Stimulated activated naive CD8-positive, alpha-beta T cell treated with anti-CD3 and anti-CD28 coated beads, Interleukin-15, amount 100 ng/mL, for 72 hours (primary cell): ENCODE results near the gene TRIM59.

Experiments used
- ATAC-seq: fragments of 150-1000 bp; cut with Tn5 transposase; 2 replicates; pipeline ENCODE4 v1.10.0; 2021; ENCODE audit warnings: mild to moderate bottlenecking, moderate library complexity
- DNase-seq, 2 donors: peaks; one replicate each; pipeline ENCODE4 v3.0.0; 2021 to 2022
- H3K27ac Mint-ChIP-seq, 2 donors: one replicate each; pipeline ENCODE4 v1.8.0; 2022; ENCODE audit warnings: mild to moderate bottlenecking in 2 of 2, mixed read lengths in 2 of 2, moderate library complexity in 2 of 2
- H3K27me3 Mint-ChIP-seq: one replicate; pipeline ENCODE4 v1.8.0; 2022; ENCODE audit warnings: mixed read lengths
- H3K4me1 Mint-ChIP-seq: one replicate; pipeline ENCODE4 v1.8.0; 2022; ENCODE audit warnings: mild to moderate bottlenecking, mixed read lengths
- H3K4me3 Mint-ChIP-seq, 2 donors: one replicate each; pipeline ENCODE4 v1.8.0; 2022; ENCODE audit warnings: mild to moderate bottlenecking in 2 of 2, mixed read lengths in 2 of 2, moderate library complexity in 1 of 2
- H3K9me3 Mint-ChIP-seq, 2 donors: one replicate each; pipeline ENCODE4 v1.8.0; 2022; ENCODE audit warnings: mixed read lengths in 2 of 2

TRIM59 gene, protein sequence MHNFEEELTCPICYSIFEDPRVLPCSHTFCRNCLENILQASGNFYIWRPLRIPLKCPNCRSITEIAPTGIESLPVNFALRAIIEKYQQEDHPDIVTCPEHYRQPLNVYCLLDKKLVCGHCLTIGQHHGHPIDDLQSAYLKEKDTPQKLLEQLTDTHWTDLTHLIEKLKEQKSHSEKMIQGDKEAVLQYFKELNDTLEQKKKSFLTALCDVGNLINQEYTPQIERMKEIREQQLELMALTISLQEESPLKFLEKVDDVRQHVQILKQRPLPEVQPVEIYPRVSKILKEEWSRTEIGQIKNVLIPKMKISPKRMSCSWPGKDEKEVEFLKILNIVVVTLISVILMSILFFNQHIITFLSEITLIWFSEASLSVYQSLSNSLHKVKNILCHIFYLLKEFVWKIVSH

DNA sequence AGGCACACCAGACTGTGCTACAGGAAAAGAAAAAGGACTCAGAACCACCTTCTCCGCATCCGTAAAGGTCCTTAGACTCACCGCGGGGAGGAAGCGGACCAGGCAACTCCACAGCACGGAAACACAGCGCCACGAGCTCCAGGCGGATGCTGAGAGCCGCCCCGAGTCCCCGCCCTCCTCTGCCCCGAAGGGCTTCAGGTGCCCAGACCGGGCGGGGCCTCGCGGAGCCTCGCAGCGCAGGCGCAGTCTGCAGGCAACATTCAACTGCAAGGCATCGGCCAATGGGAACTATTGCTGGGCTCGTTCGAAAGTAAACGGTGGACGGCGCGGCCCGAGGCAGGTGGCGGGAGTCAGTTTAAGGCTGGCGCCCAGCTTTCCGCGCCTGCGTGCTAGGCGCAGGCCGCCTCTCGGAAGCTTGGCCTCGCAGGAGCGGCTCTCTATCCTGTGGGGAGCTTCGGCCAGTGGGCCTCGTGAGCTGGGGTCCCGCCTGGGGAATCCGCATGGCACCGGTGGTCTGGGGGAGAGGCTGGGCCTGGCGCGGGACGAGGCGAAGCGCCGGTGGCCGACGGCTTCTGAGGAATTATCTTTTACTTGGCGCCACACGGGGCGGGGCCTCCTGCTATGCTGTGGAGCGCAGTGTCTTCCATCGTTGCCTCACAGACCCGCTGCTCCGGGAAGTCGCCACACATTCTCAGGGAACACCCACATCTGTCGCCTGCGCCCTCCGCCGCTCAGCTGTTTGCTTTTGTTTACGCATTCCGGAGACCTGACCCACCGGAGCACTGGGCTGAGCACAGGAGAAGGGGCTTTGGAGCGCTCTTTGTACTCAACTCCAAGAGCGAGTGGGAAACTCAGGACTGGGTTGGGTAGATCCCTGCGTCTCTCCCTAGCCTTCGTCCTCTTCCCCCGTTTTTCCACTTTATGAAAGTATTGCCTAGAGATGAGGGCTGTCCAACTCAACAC lies at the start of gene TRIM59:
TRIM59 (minus strand) TSS at position 151 of the 963 bp plus-strand sequence. CDS start 10,603 bp downstream, outside the sequence.
- no peaks in the 10 kb centered on the region for H3K9me3 Mint-ChIP-seq
- H3K27ac Mint-ChIP-seq, result peak within 1 kb of the TSS; percentile 98 to 99
- peak; percentile 97 for ATAC-seq
- H3K4me3 Mint-ChIP-seq, result peak within 1 kb of the TSS; percentile 99 to 100
- peaks cover 31% of the 10 kb centered on the region for H3K4me1 Mint-ChIP-seq
- peak; percentile 97 to 99 for DNase-seq
- H3K27me3 Mint-ChIP-seq, result no peaks in the 10 kb centered on the region

DNA sequence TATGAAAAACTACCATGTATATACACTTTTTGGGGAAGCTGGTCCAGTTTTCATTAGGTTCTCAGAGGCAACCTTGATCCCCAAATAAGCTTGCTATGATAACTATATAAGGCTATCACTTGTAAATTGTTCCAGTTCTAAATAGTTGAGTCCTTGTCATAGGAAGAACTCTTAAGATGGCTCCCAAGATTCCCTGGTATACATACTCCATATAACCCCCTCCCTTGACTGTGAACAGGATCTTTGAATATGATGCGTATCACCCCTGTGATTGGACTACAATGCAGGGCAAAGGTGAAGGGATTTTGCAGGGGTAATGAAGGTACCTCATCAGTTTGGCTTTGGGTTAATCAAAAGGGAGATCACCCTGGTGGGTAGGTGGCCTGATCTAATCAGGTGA lies 48.6 kb upstream of the TRIM59 start:
- ATAC-seq (no peak), DNase-seq (no peak)
- Mint-ChIP-seq H3K27ac (no peak overlapping the region), H3K27me3 (no peaks in the 10 kb centered on the region), H3K4me3 (no peak overlapping the region), H3K4me1 (no peaks in the 10 kb centered on the region), H3K9me3 (no peaks in the 10 kb centered on the region)

DNA sequence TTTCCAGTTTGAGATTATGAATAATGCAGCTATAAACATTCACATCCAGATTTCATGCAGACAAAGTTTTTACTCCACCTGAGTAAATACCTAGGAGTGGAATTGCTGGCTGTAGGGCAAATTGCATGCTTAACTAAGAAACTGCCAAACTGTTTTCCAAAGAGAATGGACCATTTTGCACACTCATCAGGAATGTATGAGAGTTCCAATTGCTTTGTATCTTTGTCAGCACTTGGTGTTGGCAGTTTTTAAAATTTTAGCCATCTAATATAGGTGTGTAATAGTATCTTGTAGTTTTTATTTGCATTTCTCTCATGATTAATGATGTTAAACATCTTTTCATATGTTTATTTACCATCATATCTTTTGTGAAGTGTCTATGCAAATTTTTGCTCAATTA lies 40.6 kb upstream of the TRIM59 start:
- DNase-seq (no peak), ATAC-seq (no peak)
- H3K27me3 Mint-ChIP-seq, result no peaks in the 10 kb centered on the region
- H3K4me3 Mint-ChIP-seq, result no peak overlapping the region
- no peak overlapping the region for H3K27ac Mint-ChIP-seq
- no peaks in the 10 kb centered on the region for H3K4me1 Mint-ChIP-seq
- H3K9me3 Mint-ChIP-seq, result no peaks in the 10 kb centered on the region

DNA sequence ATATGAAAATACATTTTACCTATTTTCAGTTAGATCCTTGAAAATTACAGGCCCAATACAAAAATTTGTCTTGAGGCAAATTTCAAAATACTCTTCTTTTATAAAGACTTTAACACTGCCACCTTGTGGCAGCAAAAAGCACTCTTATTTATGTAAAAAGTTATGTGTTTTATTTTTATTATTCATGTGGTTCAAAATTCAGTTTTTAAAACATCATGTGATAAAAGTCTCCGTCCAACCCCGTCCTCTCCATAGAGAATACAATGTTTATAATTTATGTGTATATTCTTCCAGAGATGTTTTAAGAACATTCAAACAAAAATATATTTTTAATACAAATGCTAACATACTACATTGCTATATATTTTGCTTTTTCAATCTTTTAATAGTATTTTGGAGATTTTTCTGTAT lies 36.9 kb upstream of the TRIM59 start:
- no peak for ATAC-seq
- Mint-ChIP-seq H3K9me3 (no peaks in the 10 kb centered on the region), H3K27ac (no peak overlapping the region), H3K27me3 (no peaks in the 10 kb centered on the region), H3K4me3 (no peak overlapping the region), H3K4me1 (no peaks in the 10 kb centered on the region)
- no peak for DNase-seq

DNA sequence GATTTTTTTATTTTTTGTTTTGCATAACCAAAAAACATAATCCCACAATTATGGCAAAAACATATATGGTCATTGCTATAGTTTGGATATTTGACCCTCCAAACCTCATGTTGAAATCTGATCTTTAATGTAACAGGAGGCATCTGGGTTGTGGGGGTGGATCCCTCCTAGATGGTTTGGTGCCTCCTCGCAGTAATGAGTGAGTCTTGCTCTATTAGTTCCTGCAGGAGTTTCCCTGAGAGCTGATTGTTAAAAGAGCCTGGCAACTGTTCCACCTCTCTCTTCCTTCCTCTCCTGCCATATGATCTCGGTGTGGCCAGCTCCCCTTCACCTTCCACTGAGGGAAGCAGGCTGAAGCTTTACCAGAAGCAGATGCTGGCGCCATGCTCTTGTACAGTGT lies 33.2 kb upstream of the TRIM59 start:
- H3K27me3 Mint-ChIP-seq, result peaks cover 7% of the 10 kb centered on the region
- H3K27ac Mint-ChIP-seq, result no peak overlapping the region
- H3K4me1 Mint-ChIP-seq, result no peaks in the 10 kb centered on the region
- no peaks in the 10 kb centered on the region for H3K9me3 Mint-ChIP-seq
- DNase-seq (no peak), ATAC-seq (no peak)
- H3K4me3 Mint-ChIP-seq, result no peak overlapping the region

DNA sequence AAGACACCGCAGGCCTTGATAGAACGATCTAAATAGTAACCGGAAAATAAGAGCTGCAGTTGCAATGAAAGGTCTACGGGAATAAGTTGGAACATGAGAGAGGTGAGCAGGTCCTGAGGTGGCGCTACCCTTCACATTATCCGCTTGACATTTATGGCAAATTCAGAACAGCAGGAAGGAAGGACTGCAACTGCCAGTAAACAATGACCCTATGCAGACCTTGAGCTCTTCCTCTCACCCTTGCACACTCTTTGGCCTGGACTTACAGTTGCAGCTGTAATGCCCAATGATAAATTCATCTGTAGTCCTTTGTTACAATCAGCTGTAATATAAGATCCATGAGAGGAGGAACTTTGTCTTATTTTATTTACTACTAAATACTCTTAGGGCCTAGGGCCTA lies 32.3 kb upstream of the TRIM59 start:
- H3K9me3 Mint-ChIP-seq, result no peaks in the 10 kb centered on the region
- peaks cover 15% of the 10 kb centered on the region for H3K27me3 Mint-ChIP-seq
- ATAC-seq (no peak), DNase-seq (no peak)
- H3K27ac Mint-ChIP-seq, result no peak overlapping the region
- no peak overlapping the region for H3K4me3 Mint-ChIP-seq
- no peaks in the 10 kb centered on the region for H3K4me1 Mint-ChIP-seq

DNA sequence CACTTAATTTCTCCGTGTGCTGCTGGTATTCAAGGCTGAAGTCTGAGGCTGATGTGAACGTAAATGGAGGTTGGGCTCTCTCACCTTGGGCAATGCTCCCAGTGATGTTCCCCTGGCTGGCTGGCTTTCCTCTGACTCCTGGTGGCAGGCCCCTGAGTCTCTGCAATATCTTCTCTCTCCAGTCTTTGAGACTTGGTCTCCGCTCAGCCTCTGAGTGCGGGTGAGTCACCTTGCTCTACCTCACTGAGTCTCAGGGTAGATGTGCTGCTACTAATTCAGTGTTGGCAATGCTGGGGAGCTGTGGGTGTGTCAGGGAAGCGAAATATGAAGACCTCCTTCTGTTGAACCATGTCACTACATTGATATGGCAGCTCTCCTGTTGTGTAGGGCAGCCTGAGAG lies 31.3 kb upstream of the TRIM59 start:
- peaks cover 15% of the 10 kb centered on the region for H3K27me3 Mint-ChIP-seq
- DNase-seq (no peak), ATAC-seq (no peak)
- H3K4me3 Mint-ChIP-seq, result no peak overlapping the region
- H3K9me3 Mint-ChIP-seq, result no peaks in the 10 kb centered on the region
- no peaks in the 10 kb centered on the region for H3K4me1 Mint-ChIP-seq
- peak overlapping the region in 1 of 2 donors; percentile 73 for H3K27ac Mint-ChIP-seq

DNA sequence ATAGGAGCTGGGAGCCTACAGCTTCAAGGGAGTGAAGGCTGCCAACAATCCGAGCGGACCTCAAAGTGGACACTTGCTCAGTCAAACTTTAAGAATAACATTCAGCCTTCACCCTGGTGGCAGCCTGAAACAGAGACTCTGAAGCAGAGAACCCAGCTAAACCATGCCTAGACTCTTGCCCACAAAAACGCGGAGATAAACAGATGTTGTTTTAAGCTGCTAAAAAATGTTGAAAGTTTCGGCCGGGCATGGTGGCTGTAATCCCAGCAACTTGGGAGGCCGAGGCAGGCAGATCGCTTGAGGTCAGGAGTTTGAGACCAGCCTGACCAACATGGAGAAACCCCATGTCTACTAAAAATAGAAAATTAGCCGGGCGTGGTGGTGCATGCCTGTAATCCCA lies 29.8 kb upstream of the TRIM59 start:
- Mint-ChIP-seq H3K27ac (no peak overlapping the region), H3K27me3 (peaks cover 15% of the 10 kb centered on the region), H3K9me3 (no peaks in the 10 kb centered on the region), H3K4me1 (no peaks in the 10 kb centered on the region), H3K4me3 (no peak overlapping the region)
- ATAC-seq (no peak), DNase-seq (no peak)

DNA sequence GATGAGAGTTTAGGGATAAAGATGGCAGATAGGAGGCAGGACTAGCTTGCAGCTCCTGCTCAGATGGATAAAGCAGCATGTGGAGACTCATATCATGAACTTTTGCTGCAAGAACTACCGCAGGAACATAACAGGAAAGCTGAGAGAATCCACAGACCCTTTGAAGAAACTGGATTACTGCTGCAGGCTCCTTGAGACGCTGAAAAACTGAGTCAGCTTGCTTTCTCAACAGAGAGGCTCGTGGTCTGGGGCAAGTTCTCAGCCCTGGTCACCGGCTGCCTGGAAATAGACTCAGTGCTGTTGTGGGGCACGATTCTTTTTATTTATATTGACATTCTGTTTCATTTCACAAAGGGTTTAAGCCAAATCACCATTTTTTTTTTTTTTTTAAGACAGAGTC lies 28.8 kb upstream of the TRIM59 start:
- peaks cover 15% of the 10 kb centered on the region for H3K27me3 Mint-ChIP-seq
- no peak overlapping the region for H3K27ac Mint-ChIP-seq
- H3K9me3 Mint-ChIP-seq, result no peaks in the 10 kb centered on the region
- no peak overlapping the region for H3K4me3 Mint-ChIP-seq
- H3K4me1 Mint-ChIP-seq, result no peaks in the 10 kb centered on the region
- ATAC-seq (no peak), DNase-seq (no peak)

DNA sequence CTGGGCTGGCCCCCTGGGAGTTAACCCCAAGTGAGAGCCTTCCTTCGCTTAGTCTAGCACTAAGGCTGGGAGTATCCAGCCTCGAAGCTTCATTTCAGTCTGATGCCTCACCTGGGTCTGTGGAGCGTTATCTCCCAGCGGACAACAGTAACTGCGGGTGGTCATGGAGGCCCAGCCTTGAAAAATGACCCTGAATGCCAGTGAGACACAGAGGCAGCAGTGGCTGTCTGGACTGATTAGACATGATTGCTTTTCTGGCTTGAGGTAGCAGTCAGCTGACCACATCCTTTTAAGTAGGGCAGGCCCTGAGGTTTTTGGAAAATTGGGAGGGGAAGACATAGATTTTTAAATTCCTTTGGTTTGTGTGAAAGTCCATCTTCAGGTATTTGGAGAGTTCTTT lies 28.2 kb upstream of the TRIM59 start:
- H3K27me3 Mint-ChIP-seq, result peaks cover 15% of the 10 kb centered on the region
- no peaks in the 10 kb centered on the region for H3K4me1 Mint-ChIP-seq
- DNase-seq, result no peak
- ATAC-seq, result no peak
- no peak overlapping the region for H3K4me3 Mint-ChIP-seq
- H3K9me3 Mint-ChIP-seq, result no peaks in the 10 kb centered on the region
- no peak overlapping the region for H3K27ac Mint-ChIP-seq

DNA sequence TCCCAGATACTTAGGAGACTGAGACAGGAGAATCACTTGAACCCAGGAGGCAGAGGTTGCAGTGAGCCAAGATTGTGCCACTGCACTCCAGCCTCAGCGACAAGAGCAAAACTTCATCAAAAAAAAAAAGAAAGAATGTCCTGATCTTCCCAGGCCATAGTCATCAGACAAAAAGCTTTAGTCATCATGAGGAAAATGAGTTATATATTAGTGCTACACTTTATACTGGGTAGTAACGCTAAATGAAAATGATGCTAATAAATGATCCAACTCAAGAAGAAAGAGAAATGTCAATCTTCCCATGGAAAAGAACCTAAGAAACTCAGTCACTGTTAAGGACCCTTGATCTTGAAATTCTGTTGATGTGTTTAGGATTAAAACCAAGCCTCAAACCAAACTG lies 26.3 kb upstream of the TRIM59 start:
- DNase-seq (no peak), ATAC-seq (no peak)
- Mint-ChIP-seq H3K27me3 (peaks cover 10% of the 10 kb centered on the region), H3K27ac (no peak overlapping the region), H3K4me1 (no peaks in the 10 kb centered on the region), H3K4me3 (no peak overlapping the region), H3K9me3 (no peaks in the 10 kb centered on the region)

DNA sequence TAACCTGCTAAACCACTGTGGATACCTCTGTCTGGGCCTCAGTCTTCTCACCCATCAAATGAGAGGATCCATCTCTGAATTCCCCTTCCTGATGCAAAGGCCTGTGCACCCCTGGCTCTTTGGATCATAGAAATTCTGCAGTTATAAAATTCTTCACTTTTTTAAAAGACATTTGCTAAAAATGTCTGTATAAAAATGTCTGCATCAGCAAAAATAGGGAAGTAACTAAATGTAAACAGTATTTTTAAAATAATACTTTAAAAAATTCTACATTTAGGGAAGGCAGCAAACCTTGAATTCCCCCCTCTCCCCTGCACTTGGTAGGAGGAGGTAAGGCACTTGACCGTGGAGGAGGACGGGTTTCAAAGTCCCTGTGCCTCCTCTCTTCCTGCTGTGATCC lies 25.6 kb upstream of the TRIM59 start:
- no peak for DNase-seq
- Mint-ChIP-seq H3K27me3 (peaks cover 9% of the 10 kb centered on the region), H3K4me1 (no peaks in the 10 kb centered on the region), H3K9me3 (no peaks in the 10 kb centered on the region), H3K4me3 (no peak overlapping the region), H3K27ac (no peak overlapping the region)
- no peak for ATAC-seq

DNA sequence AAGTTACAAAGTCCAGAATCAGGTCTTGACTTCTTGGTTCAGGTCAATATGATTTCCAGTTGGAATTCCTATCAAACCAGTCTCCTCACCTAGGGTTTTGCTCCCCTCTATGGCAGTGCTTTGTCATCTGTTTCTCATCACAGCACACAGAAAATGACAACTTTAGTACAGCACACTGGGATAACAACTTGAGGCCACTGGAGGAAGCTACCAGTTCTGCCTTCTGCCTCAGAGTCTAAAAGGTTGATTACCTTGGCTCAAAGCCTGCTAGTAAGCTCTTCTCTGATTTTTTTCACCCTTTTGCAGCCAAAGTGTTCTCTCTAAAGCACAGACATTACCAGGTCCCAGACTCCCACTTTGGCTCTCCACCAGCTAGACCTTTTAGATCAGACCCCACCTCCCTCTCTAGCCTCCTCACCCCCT lies 24.8 kb upstream of the TRIM59 start:
- ATAC-seq (no peak), DNase-seq (no peak)
- H3K27me3 Mint-ChIP-seq, result peaks cover 9% of the 10 kb centered on the region
- no peak overlapping the region for H3K27ac Mint-ChIP-seq
- no peak overlapping the region for H3K4me3 Mint-ChIP-seq
- H3K9me3 Mint-ChIP-seq, result peaks cover 6 to 7% of the 10 kb centered on the region in 2 donors
- no peaks in the 10 kb centered on the region for H3K4me1 Mint-ChIP-seq

DNA sequence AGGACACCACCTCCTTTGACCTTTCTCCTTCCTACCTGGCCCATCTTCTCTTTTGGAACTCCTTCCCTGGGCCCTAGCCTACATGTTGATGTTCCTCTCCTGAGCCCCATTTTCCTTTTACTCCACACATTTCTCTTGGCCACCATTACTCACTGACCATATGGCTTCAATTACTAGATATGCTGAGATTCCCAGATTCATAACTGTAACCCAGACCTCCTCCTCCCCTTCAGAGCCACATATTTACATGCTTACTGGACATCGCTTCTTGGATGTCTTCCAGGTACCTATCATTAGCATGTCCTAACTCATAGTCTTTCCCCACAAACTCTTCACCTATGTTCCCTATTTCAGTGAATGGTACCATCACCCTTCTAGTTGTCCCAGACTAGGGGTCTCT lies 24.4 kb upstream of the TRIM59 start:
- peaks cover 11 to 12% of the 10 kb centered on the region in 2 donors for H3K9me3 Mint-ChIP-seq
- H3K4me3 Mint-ChIP-seq, result no peak overlapping the region
- no peaks in the 10 kb centered on the region for H3K4me1 Mint-ChIP-seq
- no peak overlapping the region for H3K27ac Mint-ChIP-seq
- H3K27me3 Mint-ChIP-seq, result peaks cover 9% of the 10 kb centered on the region
- no peak for DNase-seq
- no peak for ATAC-seq

DNA sequence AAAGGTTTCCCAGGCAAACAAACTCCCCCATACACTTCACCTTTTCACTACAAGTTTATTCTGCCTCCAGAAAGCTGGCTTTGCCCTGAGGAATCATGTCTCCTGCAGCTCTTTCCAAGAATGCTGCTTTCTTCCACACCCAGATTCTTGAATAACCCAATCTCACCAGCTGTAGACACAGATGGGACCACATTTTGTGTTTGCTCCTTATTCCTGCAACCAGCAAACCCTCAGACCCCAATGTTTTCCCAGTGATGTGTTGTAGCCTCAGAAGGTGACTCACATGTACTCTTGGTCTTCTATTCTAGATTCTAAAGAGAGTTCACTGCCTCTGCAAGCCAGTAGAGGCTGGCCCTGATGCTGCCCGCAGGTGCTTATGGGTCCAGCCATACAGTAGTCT lies 23.6 kb upstream of the TRIM59 start:
- H3K4me1 Mint-ChIP-seq, result no peaks in the 10 kb centered on the region
- H3K27me3 Mint-ChIP-seq, result peaks cover 9% of the 10 kb centered on the region
- no peak overlapping the region for H3K27ac Mint-ChIP-seq
- ATAC-seq, result no peak
- peaks cover 12 to 14% of the 10 kb centered on the region in 2 donors for H3K9me3 Mint-ChIP-seq
- no peak for DNase-seq
- no peak overlapping the region for H3K4me3 Mint-ChIP-seq

DNA sequence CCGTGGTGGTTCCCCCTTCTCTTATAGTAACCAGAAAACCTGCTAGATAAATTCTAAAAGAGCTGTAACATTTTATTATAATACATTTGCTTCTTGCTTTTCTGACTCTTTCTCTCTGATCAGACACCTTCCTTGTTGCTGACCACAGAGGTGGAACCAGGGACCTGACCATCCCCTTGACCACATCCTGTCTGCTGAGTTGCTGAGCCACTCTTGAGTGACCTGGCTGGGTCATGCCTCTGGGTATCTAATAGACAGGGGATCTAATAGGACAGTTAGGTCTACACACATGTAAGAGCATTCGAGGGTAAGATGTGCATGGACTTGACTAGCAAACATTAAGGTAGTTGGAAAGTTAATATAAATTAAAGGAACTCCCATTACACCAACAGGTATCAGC lies 22.8 kb upstream of the TRIM59 start:
- peaks cover 12 to 14% of the 10 kb centered on the region in 2 donors for H3K9me3 Mint-ChIP-seq
- no peak overlapping the region for H3K27ac Mint-ChIP-seq
- H3K27me3 Mint-ChIP-seq, result peaks cover 6% of the 10 kb centered on the region
- DNase-seq (no peak), ATAC-seq (no peak)
- H3K4me3 Mint-ChIP-seq, result no peak overlapping the region
- no peaks in the 10 kb centered on the region for H3K4me1 Mint-ChIP-seq
